Stimulated activated naive B cell treated with anti-CD40 and anti-IgM and Interleukin-4, amounts not matched to agents 10 μg/mL and 1 μg/mL and 100 μg/mL, for 72 hours (primary cell): Measurements from ENCODE around the gene ELMO2.

Experiments used
- ATAC-seq, 2 donors: fragments of 150-1000 bp; cut with Tn5 transposase; replicated peaks; 2 replicates each; pipeline ENCODE4 v1.10.0; 2021; ENCODE audit warnings: moderate library complexity in 1 of 2
- DNase-seq: peaks from one replicate; pipeline ENCODE4 v3.0.0; 2021
- H3K27ac Mint-ChIP-seq: one replicate; pipeline ENCODE4 v1.8.0; 2022; ENCODE audit warnings: mild to moderate bottlenecking, mixed read lengths
- H3K27me3 Mint-ChIP-seq, 2 donors: one replicate each; pipeline ENCODE4 v1.8.0; 2022; ENCODE audit warnings: mixed read lengths in 2 of 2
- H3K36me3 Mint-ChIP-seq, 2 donors: one replicate each; pipeline ENCODE4 v1.8.0; 2022; ENCODE audit warnings: mixed read lengths in 2 of 2, mild to moderate bottlenecking in 1 of 2
- H3K4me1 Mint-ChIP-seq, 2 donors: one replicate each; pipeline ENCODE4 v1.8.0; 2022; ENCODE audit warnings: mixed read lengths in 2 of 2, mild to moderate bottlenecking in 1 of 2
- H3K4me3 Mint-ChIP-seq, 2 donors: one replicate each; pipeline ENCODE4 v1.8.0; 2022; ENCODE audit warnings: mild to moderate bottlenecking in 2 of 2, mixed read lengths in 2 of 2, moderate library complexity in 1 of 2
- H3K9me3 Mint-ChIP-seq, 2 donors: one replicate each; pipeline ENCODE4 v1.8.0; 2022; ENCODE audit warnings: mixed read lengths in 2 of 2, mild to moderate bottlenecking in 1 of 2

ELMO2 gene

GRCh38 chr20:46406200-46406985 lies at the start of gene ELMO2:
Gene ELMO2 (minus strand): TSS chr20:46406615. CDS start chr20:46394482, 12,133 bp downstream.
- DNase-seq = peak; percentile 95
- Mint-ChIP-seq H3K9me3 (no peaks in the 10 kb centered on the region), H3K4me3 (peak within 1 kb of the TSS; percentile 94 to 98), H3K27me3 (no peaks in the 10 kb centered on the region), H3K4me1 (peaks cover 40 to 67% of the 10 kb centered on the region in 2 donors), H3K27ac (peak within 1 kb of the TSS; percentile 98), H3K36me3 (peaks cover 0 to 14% of the 10 kb centered on the region in 2 donors)
- peak; percentile 84 to 86 for ATAC-seq

GRCh38 chr20:46455729-46456128 lies 49.3 kb upstream of the ELMO2 start:
- H3K27me3 Mint-ChIP-seq = peaks cover 44 to 52% of the 10 kb centered on the region in 2 donors
- H3K9me3 Mint-ChIP-seq = peaks cover 18 to 20% of the 10 kb centered on the region in 2 donors
- peaks cover 0 to 7% of the 10 kb centered on the region in 2 donors for H3K4me1 Mint-ChIP-seq
- H3K36me3 Mint-ChIP-seq = peaks cover 3 to 14% of the 10 kb centered on the region in 2 donors
- DNase-seq (no peak), ATAC-seq (no peak)
- no peak overlapping the region for H3K4me3 Mint-ChIP-seq
- no peak overlapping the region for H3K27ac Mint-ChIP-seq

GRCh38 chr20:46446851-46447250 lies 40.4 kb upstream of the ELMO2 start:
- Mint-ChIP-seq H3K4me3 (no peak overlapping the region), H3K27ac (no peak overlapping the region), H3K36me3 (peaks cover 3% of the 10 kb centered on the region in 2 donors), H3K4me1 (no peaks in the 10 kb centered on the region), H3K9me3 (peaks cover 5 to 9% of the 10 kb centered on the region in 2 donors), H3K27me3 (peaks cover 40 to 63% of the 10 kb centered on the region in 2 donors)
- ATAC-seq (no peak), DNase-seq (no peak)

- ATAC-seq (no peak), DNase-seq (no peak)
- H3K4me3 Mint-ChIP-seq = no peak overlapping the region
- no peaks in the 10 kb centered on the region for H3K4me1 Mint-ChIP-seq
- no peaks in the 10 kb centered on the region for H3K36me3 Mint-ChIP-seq
- H3K27me3 Mint-ChIP-seq = peaks cover 41% of the 10 kb centered on the region in 2 donors
- no peak overlapping the region for H3K27ac Mint-ChIP-seq
- H3K9me3 Mint-ChIP-seq = peaks cover 3 to 6% of the 10 kb centered on the region in 2 donors
Observed at GRCh38 chr20:46439837-46440236, 33.4 kb upstream of the ELMO2 start.

- no peak overlapping the region for H3K27ac Mint-ChIP-seq
- ATAC-seq (peak; percentile 52 to 73), DNase-seq (no peak)
- no peak overlapping the region for H3K4me3 Mint-ChIP-seq
- no peaks in the 10 kb centered on the region for H3K9me3 Mint-ChIP-seq
- no peaks in the 10 kb centered on the region for H3K36me3 Mint-ChIP-seq
- no peaks in the 10 kb centered on the region for H3K4me1 Mint-ChIP-seq
- H3K27me3 Mint-ChIP-seq = peaks cover 40 to 45% of the 10 kb centered on the region in 2 donors
Observed at GRCh38 chr20:46438156-46438750, 31.8 kb upstream of the ELMO2 start.

GRCh38 chr20:46435146-46435545 lies 28.7 kb upstream of the ELMO2 start:
- H3K9me3 Mint-ChIP-seq = no peaks in the 10 kb centered on the region
- no peak for ATAC-seq
- no peak overlapping the region for H3K4me3 Mint-ChIP-seq
- H3K36me3 Mint-ChIP-seq = no peaks in the 10 kb centered on the region
- H3K4me1 Mint-ChIP-seq = no peaks in the 10 kb centered on the region
- H3K27me3 Mint-ChIP-seq = peaks cover 51 to 54% of the 10 kb centered on the region in 2 donors
- no peak for DNase-seq
- H3K27ac Mint-ChIP-seq = no peak overlapping the region

GRCh38 chr20:46434597-46434996 lies 28.2 kb upstream of the ELMO2 start:
- Mint-ChIP-seq H3K4me1 (no peaks in the 10 kb centered on the region), H3K4me3 (no peak overlapping the region), H3K9me3 (no peaks in the 10 kb centered on the region), H3K27me3 (peaks cover 48 to 54% of the 10 kb centered on the region in 2 donors), H3K27ac (no peak overlapping the region), H3K36me3 (no peaks in the 10 kb centered on the region)
- no peak for ATAC-seq
- DNase-seq = no peak

- no peak overlapping the region for H3K4me3 Mint-ChIP-seq
- H3K4me1 Mint-ChIP-seq = no peaks in the 10 kb centered on the region
- DNase-seq = no peak
- no peaks in the 10 kb centered on the region for H3K36me3 Mint-ChIP-seq
- no peaks in the 10 kb centered on the region for H3K9me3 Mint-ChIP-seq
- peaks cover 40 to 43% of the 10 kb centered on the region in 2 donors for H3K27me3 Mint-ChIP-seq
- no peak overlapping the region for H3K27ac Mint-ChIP-seq
- no peak for ATAC-seq
Observed at GRCh38 chr20:46433051-46433450, 26.6 kb upstream of the ELMO2 start.

GRCh38 chr20:46430921-46431712 lies 24.7 kb upstream of the ELMO2 start:
- H3K27ac Mint-ChIP-seq = no peak overlapping the region
- peaks cover 55 to 60% of the 10 kb centered on the region in 2 donors for H3K27me3 Mint-ChIP-seq
- ATAC-seq (no peak), DNase-seq (no peak)
- no peaks in the 10 kb centered on the region for H3K36me3 Mint-ChIP-seq
- no peaks in the 10 kb centered on the region for H3K9me3 Mint-ChIP-seq
- no peaks in the 10 kb centered on the region for H3K4me1 Mint-ChIP-seq
- no peak overlapping the region for H3K4me3 Mint-ChIP-seq

GRCh38 chr20:46427384-46427783 lies 21.0 kb upstream of the ELMO2 start:
- DNase-seq (no peak), ATAC-seq (no peak)
- Mint-ChIP-seq H3K4me3 (no peak overlapping the region), H3K9me3 (no peaks in the 10 kb centered on the region), H3K27me3 (peaks cover 48 to 65% of the 10 kb centered on the region in 2 donors), H3K36me3 (no peaks in the 10 kb centered on the region), H3K4me1 (no peaks in the 10 kb centered on the region), H3K27ac (no peak overlapping the region)

GRCh38 chr20:46423882-46424482 lies 17.6 kb upstream of the ELMO2 start:
- Mint-ChIP-seq H3K36me3 (no peaks in the 10 kb centered on the region), H3K9me3 (no peaks in the 10 kb centered on the region), H3K4me1 (no peaks in the 10 kb centered on the region), H3K27ac (no peak overlapping the region), H3K27me3 (peaks cover 42 to 69% of the 10 kb centered on the region in 2 donors), H3K4me3 (no peak overlapping the region)
- ATAC-seq (no peak), DNase-seq (no peak)

- H3K36me3 Mint-ChIP-seq = no peaks in the 10 kb centered on the region
- H3K27ac Mint-ChIP-seq = no peak overlapping the region
- DNase-seq (no peak), ATAC-seq (no peak)
- H3K4me3 Mint-ChIP-seq = no peak overlapping the region
- H3K9me3 Mint-ChIP-seq = no peaks in the 10 kb centered on the region
- H3K4me1 Mint-ChIP-seq = no peaks in the 10 kb centered on the region
- peaks cover 46 to 74% of the 10 kb centered on the region in 2 donors for H3K27me3 Mint-ChIP-seq
Observed at GRCh38 chr20:46423342-46423741, 16.9 kb upstream of the ELMO2 start.

- Mint-ChIP-seq H3K4me1 (no peaks in the 10 kb centered on the region), H3K9me3 (peaks cover 0 to 12% of the 10 kb centered on the region in 2 donors), H3K4me3 (no peak overlapping the region), H3K27ac (no peak overlapping the region), H3K36me3 (no peaks in the 10 kb centered on the region), H3K27me3 (peaks cover 41 to 56% of the 10 kb centered on the region in 2 donors)
- ATAC-seq (no peak), DNase-seq (no peak)
Observed at GRCh38 chr20:46420878-46421277, 14.5 kb upstream of the ELMO2 start.

- peaks cover 46 to 56% of the 10 kb centered on the region in 2 donors for H3K27me3 Mint-ChIP-seq
- H3K9me3 Mint-ChIP-seq = peaks cover 0 to 12% of the 10 kb centered on the region in 2 donors
- H3K36me3 Mint-ChIP-seq = no peaks in the 10 kb centered on the region
- ATAC-seq = no peak
- H3K4me3 Mint-ChIP-seq = no peak overlapping the region
- DNase-seq = no peak
- H3K4me1 Mint-ChIP-seq = no peaks in the 10 kb centered on the region
- no peak overlapping the region for H3K27ac Mint-ChIP-seq
Observed at GRCh38 chr20:46419882-46420281, 13.5 kb upstream of the ELMO2 start.
